Retinal pigment epithelial cell (primary cell): ENCODE measurements around the gene PIGT.
A peak's percentile ranks its signal among the peaks of the same experiment; 100 is the strongest.

Experiments used
- DNase-seq: peaks from one replicate; pipeline ENCODE4 v3.0.0-alpha.2; 2010; ENCODE audit warnings: low read depth
- H3K4me3 ChIP-seq: 2 replicates; pipeline ENCODE4 v1.5.1; 2011; ENCODE audit warnings: mild to moderate bottlenecking, low read length, control low read depth, moderate library complexity
- TF ChIP-seq, protein P1 (sequence below): conservative IDR thresholded peaks from 2 replicates; pipeline ENCODE4 v1.5.1; 2011; ENCODE audit warnings: low read depth, low read length, control low read depth, inconsistent platforms

PIGT gene

DNA sequence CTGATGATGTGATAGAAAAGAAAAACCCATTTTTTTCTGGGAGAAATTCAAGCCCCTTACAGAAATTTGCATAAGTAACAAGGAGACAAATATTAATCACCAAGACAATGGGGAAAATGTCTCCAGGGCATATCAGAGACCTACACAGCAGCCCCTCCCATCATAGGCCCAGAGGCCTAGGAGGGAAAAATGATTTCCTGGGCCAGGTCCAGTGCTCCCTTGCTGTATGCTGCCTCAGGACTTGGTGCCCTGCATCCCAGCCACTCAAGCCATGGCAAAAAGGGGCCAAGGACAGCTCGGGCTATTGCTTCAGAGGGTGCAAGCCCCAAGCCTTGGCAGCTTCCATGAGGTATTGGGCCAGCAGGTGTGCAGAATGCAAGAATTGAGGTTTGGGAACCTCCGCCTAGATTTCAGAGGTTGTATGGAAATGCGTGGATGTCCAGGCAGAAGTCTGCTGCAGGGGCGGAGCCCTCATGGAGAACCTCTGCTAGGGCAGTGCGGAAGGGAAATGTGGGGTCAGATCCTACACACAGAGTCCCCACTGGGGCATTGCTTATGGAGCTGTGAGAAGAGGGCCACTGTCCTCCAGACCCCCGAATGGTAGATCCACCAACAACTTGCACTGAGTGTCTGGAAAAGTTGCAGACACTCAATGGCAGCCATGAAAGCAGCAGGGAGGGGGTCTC is 15.5 kb upstream of the PIGT start:
- DNase-seq, result no peak
- no peak overlapping the region for H3K4me3 ChIP-seq
- TF ChIP-seq, protein P1, sequence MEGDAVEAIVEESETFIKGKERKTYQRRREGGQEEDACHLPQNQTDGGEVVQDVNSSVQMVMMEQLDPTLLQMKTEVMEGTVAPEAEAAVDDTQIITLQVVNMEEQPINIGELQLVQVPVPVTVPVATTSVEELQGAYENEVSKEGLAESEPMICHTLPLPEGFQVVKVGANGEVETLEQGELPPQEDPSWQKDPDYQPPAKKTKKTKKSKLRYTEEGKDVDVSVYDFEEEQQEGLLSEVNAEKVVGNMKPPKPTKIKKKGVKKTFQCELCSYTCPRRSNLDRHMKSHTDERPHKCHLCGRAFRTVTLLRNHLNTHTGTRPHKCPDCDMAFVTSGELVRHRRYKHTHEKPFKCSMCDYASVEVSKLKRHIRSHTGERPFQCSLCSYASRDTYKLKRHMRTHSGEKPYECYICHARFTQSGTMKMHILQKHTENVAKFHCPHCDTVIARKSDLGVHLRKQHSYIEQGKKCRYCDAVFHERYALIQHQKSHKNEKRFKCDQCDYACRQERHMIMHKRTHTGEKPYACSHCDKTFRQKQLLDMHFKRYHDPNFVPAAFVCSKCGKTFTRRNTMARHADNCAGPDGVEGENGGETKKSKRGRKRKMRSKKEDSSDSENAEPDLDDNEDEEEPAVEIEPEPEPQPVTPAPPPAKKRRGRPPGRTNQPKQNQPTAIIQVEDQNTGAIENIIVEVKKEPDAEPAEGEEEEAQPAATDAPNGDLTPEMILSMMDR, result no peak

GRCh38 chr20:45402946-45403345 is 13.0 kb upstream of the PIGT start:
- H3K4me3 ChIP-seq, result no peak overlapping the region
- TF ChIP-seq, protein P1, result no peak
- no peak for DNase-seq

- no peak overlapping the region for H3K4me3 ChIP-seq
- TF ChIP-seq, protein P1, result no peak
- DNase-seq, result no peak
Measured at GRCh38 chr20:45404438-45404837, 11.5 kb upstream of the PIGT start.

DNA sequence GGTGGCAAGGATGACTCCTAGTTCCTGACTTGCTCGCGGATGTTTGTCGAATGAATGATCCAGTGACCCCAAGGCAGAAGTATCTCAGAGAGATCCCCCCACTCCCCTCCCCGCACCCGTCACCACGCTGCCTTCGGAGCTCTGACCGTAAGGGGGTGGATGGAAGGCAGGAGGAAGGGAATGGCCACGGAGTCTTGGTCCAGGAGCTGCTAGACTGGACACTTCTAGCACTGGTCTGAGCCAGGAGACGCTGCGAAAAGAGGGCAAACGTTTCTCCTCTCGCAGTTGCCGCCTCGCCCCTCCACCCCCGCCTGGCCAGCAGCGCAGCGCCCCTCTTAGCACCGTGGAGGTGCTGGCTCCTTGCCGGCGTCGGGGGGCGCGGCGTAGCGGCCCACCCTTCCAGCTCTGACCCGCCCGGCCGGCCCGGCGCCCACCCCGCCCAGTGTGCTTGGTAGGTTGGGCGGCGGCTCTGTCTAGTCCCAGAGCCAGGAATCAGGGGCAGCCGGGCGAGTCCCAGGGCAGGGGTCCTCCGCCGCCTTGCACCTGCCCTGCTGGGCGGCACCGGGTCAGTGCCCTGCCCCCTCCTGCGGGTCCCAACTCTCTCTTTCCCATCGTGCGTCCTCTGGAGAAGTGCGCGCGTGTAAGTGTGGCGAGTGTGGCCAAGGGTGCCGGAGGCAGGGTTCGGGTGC is 10.2 kb upstream of the PIGT start:
- DNase-seq, result no peak
- H3K4me3 ChIP-seq, result peak overlapping the region; percentile 74
- TF ChIP-seq, protein P1, result no peak

DNA sequence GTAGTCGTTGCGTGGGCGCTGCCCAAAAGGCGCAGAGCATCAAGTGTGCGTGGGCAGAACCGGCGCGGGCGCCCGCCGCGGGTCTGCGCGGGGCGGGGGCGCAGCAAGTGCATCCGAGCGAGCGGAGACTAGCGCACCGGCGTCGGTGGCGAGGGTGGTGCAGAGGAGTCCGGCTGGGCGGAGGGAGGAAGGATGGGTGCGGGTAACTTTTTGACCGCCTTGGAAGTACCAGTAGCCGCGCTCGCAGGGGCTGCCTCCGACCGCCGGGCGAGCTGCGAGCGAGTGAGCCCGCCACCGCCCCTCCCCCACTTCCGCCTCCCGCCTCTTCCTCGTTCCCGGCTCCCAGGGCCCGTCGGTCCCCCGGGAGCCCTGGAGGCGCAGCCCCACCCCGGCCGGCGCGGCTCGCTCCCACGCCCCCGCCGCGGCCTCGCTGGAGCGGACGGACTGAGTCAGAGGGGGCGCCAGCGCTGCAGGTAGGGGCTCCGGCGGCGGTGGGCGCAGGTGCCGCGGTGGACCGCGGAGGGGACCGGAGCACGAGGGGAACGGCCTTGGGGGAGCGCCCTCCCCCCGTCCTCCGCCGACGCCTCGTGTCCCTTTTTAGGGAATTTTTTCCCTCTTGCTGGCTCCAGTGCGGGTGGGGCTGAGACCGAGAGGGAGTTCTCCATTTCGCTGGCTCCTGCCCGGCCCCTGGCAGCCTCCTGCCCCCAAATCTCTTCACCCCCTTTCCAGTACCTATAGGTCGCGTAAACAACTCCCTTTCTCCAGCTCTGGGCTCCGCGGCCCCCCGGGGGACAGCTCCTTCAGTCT is 9.5 kb upstream of the PIGT start:
- peak overlapping the region; percentile 74 for H3K4me3 ChIP-seq
- TF ChIP-seq, protein P1, result no peak
- no peak for DNase-seq

- no peak for DNase-seq
- peak overlapping the region; percentile 74 for H3K4me3 ChIP-seq
- TF ChIP-seq, protein P1, result no peak
Measured at GRCh38 chr20:45407067-45407745, 8.7 kb upstream of the PIGT start.
